AG04450 (cell line): Measurements from ENCODE around the gene XXYLT1. TPM values are rescaled to one million over a fixed set of nuclear protein-coding genes. Genes with fewer than 3 reads are reported as not detected.

Experiments
- CTCF ChIA-PET: fragments of 300-600, 350-600 bp; formaldehyde crosslinking; extraction: SDS; loops from one replicate; lab custom pipeline; 2022; ENCODE audit warnings: antibody characterized with exemption, inconsistent platforms; lab: Charles Lee
- POLR2A ChIA-PET: fragments of 350-600 bp; formaldehyde crosslinking; extraction: SDS; loops from one replicate; lab custom pipeline; 2021; ENCODE audit warnings: antibody characterized with exemption, inconsistent platforms; lab: Yijun Ruan, JAX
- DNase-seq: peaks from one replicate; pipeline ENCODE4 v3.0.0-alpha.2; 2011; ENCODE audit warnings: low read depth, low spot score
- H3K27ac ChIP-seq: one replicate; pipeline ENCODE4 v1.5.1; 2012; ENCODE audit warnings: low read depth, low read length, control low read depth
- H3K27me3 ChIP-seq: one replicate; pipeline ENCODE4 v1.6.0; 2012; ENCODE audit warnings: low read length; ENCODE audit not compliant: control insufficient read depth, insufficient read depth
- H3K4me3 ChIP-seq: 2 replicates; pipeline ENCODE4 v1.5.1; 2011; ENCODE audit warnings: mild to moderate bottlenecking, low read depth, low read length, control low read depth
- H3K9me3 ChIP-seq: 2 replicates; pipeline ENCODE4 v1.5.1; 2012; ENCODE audit warnings: low read length; ENCODE audit not compliant: control insufficient read depth, insufficient read depth
- CTCF ChIP-seq: IDR thresholded peaks from 2 replicates; pipeline ENCODE4 v1.5.1; 2011; ENCODE audit warnings: low read depth, low read length, control low read depth, inconsistent platforms
- polyA plus RNA-seq: library from polyadenylated mRNA; depleted of rRNA; stranded (reverse); fragments of >200 nt; gene quantifications from 2 replicates; pipeline ENCODE4 v1.2.3, GENCODE V29; 2011

The XXYLT1 gene
- polyA plus RNA-seq, 1 experiment, result 16.5 TPM

- DNase-seq, result no peak
- CTCF ChIA-PET, result no interaction called here
- POLR2A ChIA-PET, result no interaction called here
- no peak overlapping the region for H3K4me3 ChIP-seq
- peaks cover 7% of the 10 kb centered on the region for H3K27me3 ChIP-seq
- H3K27ac ChIP-seq, result no peak overlapping the region
- no peak for TF ChIP-seq CTCF
- no peaks in the 10 kb centered on the region for H3K9me3 ChIP-seq
Measured at GRCh38 chr3:195028877-195029606, 241.9 kb downstream of the XXYLT1 start.

GRCh38 chr3:195025884-195026200 lies 245.1 kb downstream of the XXYLT1 start:
- no peak overlapping the region for H3K27ac ChIP-seq
- POLR2A ChIA-PET, result no interaction called here
- CTCF ChIA-PET, result interaction anchor here (0.6 to 1.0 kb wide), 2 partner anchors 20 to 101 kb away, joined by 3 to 16 read pairs; no protein-coding TSS in a partner anchor
- H3K27me3 ChIP-seq, result peaks cover 11% of the 10 kb centered on the region
- no peak for DNase-seq
- H3K9me3 ChIP-seq, result no peaks in the 10 kb centered on the region
- H3K4me3 ChIP-seq, result no peak overlapping the region
- no peak for TF ChIP-seq CTCF

GRCh38 chr3:195025056-195025883 lies 245.7 kb downstream of the XXYLT1 start:
- H3K9me3 ChIP-seq, result no peaks in the 10 kb centered on the region
- no peak overlapping the region for H3K27ac ChIP-seq
- no peak for TF ChIP-seq CTCF
- H3K4me3 ChIP-seq, result no peak overlapping the region
- H3K27me3 ChIP-seq, result peaks cover 17% of the 10 kb centered on the region
- CTCF ChIA-PET, result interaction anchor here (0.6 kb wide), 1 partner anchor 102 kb away, joined by 16 read pairs; no protein-coding TSS in a partner anchor
- DNase-seq, result no peak
- POLR2A ChIA-PET, result no interaction called here

GRCh38 chr3:195023989-195024388 lies 247.0 kb downstream of the XXYLT1 start:
- Histone ChIP-seq H3K9me3 (no peaks in the 10 kb centered on the region), H3K27ac (no peak overlapping the region), H3K4me3 (no peak overlapping the region), H3K27me3 (peaks cover 25% of the 10 kb centered on the region)
- ChIA-PET CTCF (no interaction called here), POLR2A (no interaction called here)
- TF ChIP-seq CTCF, result no peak
- no peak for DNase-seq

- DNase-seq, result no peak
- Histone ChIP-seq H3K27ac (no peak overlapping the region), H3K4me3 (no peak overlapping the region), H3K27me3 (peaks cover 25% of the 10 kb centered on the region), H3K9me3 (no peaks in the 10 kb centered on the region)
- ChIA-PET POLR2A (no interaction called here), CTCF (no interaction called here)
- no peak for TF ChIP-seq CTCF
Measured at GRCh38 chr3:195023576-195023975, 247.4 kb downstream of the XXYLT1 start.
